Esophagus squamous epithelium (tissue), 5 donors: ENCODE results near the gene F5. TPM values are rescaled to one million over a fixed set of nuclear protein-coding genes. Genes with fewer than 3 reads are reported as not detected.

Experiments used
- DNase-seq: peaks from one replicate; lab custom pipeline; 2025; lab: John Stamatoyannopoulos, UW
- H3K27ac ChIP-seq, 4 donors: fragments of 200-600 bp; sonication (generic); one replicate each; pipeline ENCODE4 v1.5.1; 2016 to 2019; ENCODE audit warnings: mild to moderate bottlenecking in 1 of 4
- H3K27me3 ChIP-seq, 4 donors: fragments of 200-600 bp; sonication (generic); 1 replicate in 3 of 4; 2 replicates in 1 of 4; pipeline versions ENCODE4 v1.5.1 to v1.6.0; 2017 to 2021; ENCODE audit warnings: antibody characterized with exemption in 1 of 4
- H3K36me3 ChIP-seq, 3 donors: fragments of 200-600 bp; sonication (generic); one replicate each; pipeline ENCODE4 v1.5.1; 2016 to 2019
- H3K4me1 ChIP-seq, 3 donors: fragments of 200-600 bp; sonication (generic); one replicate each; pipeline ENCODE4 v1.5.1; 2017 to 2019
- H3K4me3 ChIP-seq, 4 donors: fragments of 200-600 bp; sonication (generic); 1 replicate in 3 of 4; 2 replicates in 1 of 4; pipeline ENCODE4 v1.5.1; 2016 to 2019; ENCODE audit warnings: mild to moderate bottlenecking in 2 of 4, moderate library complexity in 1 of 4
- H3K9me3 ChIP-seq, 3 donors: fragments of 200-600 bp; sonication (generic); one replicate each; pipeline ENCODE4 v1.5.1; 2016 to 2019
- CTCF ChIP-seq, 6 experiments: fragments of 450-650 bp in 4 of 6; fragments of 200-600 bp in 2 of 6; sonication (generic) in 2 of 6; IDR thresholded peaks; one replicate each; pipeline ENCODE4 v1.5.1; 2016 to 2019; ENCODE audit warnings: antibody characterized with exemption in 6 of 6, mild to moderate bottlenecking in 4 of 6, moderate library complexity in 4 of 6
- POLR2A ChIP-seq, 4 donors: fragments of 450-650 bp; IDR thresholded peaks; one replicate each; pipeline ENCODE4 v1.6.1; 2017; ENCODE audit warnings: antibody characterized with exemption in 4 of 4, mild to moderate bottlenecking in 4 of 4, moderate library complexity in 3 of 4
- WGBS, 2 donors: methylation state at CpG; one replicate each; pipeline ENCODE4 v1.1.5; 2018; 5-methylcytosine and 5-hydroxymethylcytosine counted together
- intact Hi-C: fragments of 100-400 bp; cut with DNase I; formaldehyde crosslinking; loops from one replicate; pipeline ENCODE4 v1.15.0; 2022
- total RNA-seq, 4 donors: library from RNA; depleted of rRNA; stranded (reverse); fragments of >200 nt; gene quantifications; one replicate each; pipeline ENCODE4 v1.1.0, GENCODE V29; 2016
- donor health status: DM: yes; HTN: yes; CAD: no.

The F5 gene
- total RNA-seq, 4 donors from 2014 or later: 0.13 to 0.41 TPM; not detected in 2

- Histone ChIP-seq H3K36me3 (no peaks in the 10 kb centered on the region), H3K9me3 (no peaks in the 10 kb centered on the region), H3K27me3 (no peaks in the 10 kb centered on the region), H3K4me3 (no peak overlapping the region), H3K4me1 (peaks cover 0 to 33% (median 0%) of the 10 kb centered on the region in 3 donors), H3K27ac (no peak overlapping the region)
- intact Hi-C loops: no loop called here
- TF ChIP-seq CTCF (IDR thresholded peaks at IDR 0.05) (no peak), POLR2A (IDR thresholded peaks at IDR 0.05) (no peak)
- DNase-seq: no peak
Measured at GRCh38 chr1:169499807-169500206, 86.5 kb downstream of the F5 start.

- Histone ChIP-seq H3K27me3 (no peaks in the 10 kb centered on the region), H3K36me3 (no peaks in the 10 kb centered on the region), H3K4me3 (no peak overlapping the region), H3K9me3 (no peaks in the 10 kb centered on the region), H3K27ac (peak overlapping the region in 1 of 4 donors; percentile 36), H3K4me1 (peaks cover 0 to 37% (median 0%) of the 10 kb centered on the region in 3 donors)
- no peak for DNase-seq
- WGBS, 2 donors: 74 to 81% methylated on average over 2 of the region's 2 CpGs
- TF ChIP-seq CTCF (IDR thresholded peaks at IDR 0.05) (no peak), POLR2A (IDR thresholded peaks at IDR 0.05) (no peak)
- intact Hi-C loops: no loop called here
Measured at GRCh38 chr1:169497317-169497716, 89.0 kb downstream of the F5 start.

- Histone ChIP-seq H3K4me1 (peaks cover 0 to 37% (median 0%) of the 10 kb centered on the region in 3 donors), H3K36me3 (no peaks in the 10 kb centered on the region), H3K27ac (peak overlapping the region in 2 of 4 donors; percentile 23 to 58), H3K4me3 (no peak overlapping the region), H3K9me3 (no peaks in the 10 kb centered on the region), H3K27me3 (no peaks in the 10 kb centered on the region)
- WGBS, 2 donors: 37 to 54% methylated on average over 2 of the region's 2 CpGs
- no peak for DNase-seq
- intact Hi-C loops: no loop called here
- TF ChIP-seq POLR2A (IDR thresholded peaks at IDR 0.05): no peak
- no peak for TF ChIP-seq CTCF (IDR thresholded peaks at IDR 0.05)
Measured at GRCh38 chr1:169495916-169496315, 90.4 kb downstream of the F5 start.

- DNase-seq: no peak
- intact Hi-C loops: no loop called here
Measured at GRCh38 chr1:169495046-169495775, 91.1 kb downstream of the F5 start.

More at GRCh38 chr1:169495046-169495775, 91.1 kb downstream of the F5 start:
- Histone ChIP-seq H3K4me1 (peaks cover 0 to 37% (median 0%) of the 10 kb centered on the region in 3 donors), H3K36me3 (no peaks in the 10 kb centered on the region), H3K4me3 (no peak overlapping the region), H3K9me3 (no peaks in the 10 kb centered on the region), H3K27me3 (no peaks in the 10 kb centered on the region), H3K27ac (peak overlapping the region in 2 of 4 donors; percentile 23 to 58)
- no peak for TF ChIP-seq POLR2A (IDR thresholded peaks at IDR 0.05)
- no peak for TF ChIP-seq CTCF (IDR thresholded peaks at IDR 0.05)
